Ishikawa (cell line): ENCODE results near the gene TMA7B.

Experiments used
- CEBPB ChIP-seq: IDR thresholded peaks from 2 replicates; pipeline ENCODE4 v1.6.1; 2012
- CREB1 ChIP-seq: IDR thresholded peaks from 2 replicates; pipeline ENCODE4 v1.6.1; 2012; ENCODE audit warnings: low read depth
- EGR1 ChIP-seq: IDR thresholded peaks from 2 replicates; pipeline ENCODE4 v1.6.1; 2012
- EP300 ChIP-seq: IDR thresholded peaks from 2 replicates; pipeline ENCODE4 v1.6.1; 2012; ENCODE audit warnings: borderline replicate concordance
- FOXM1 ChIP-seq: IDR thresholded peaks from 2 replicates; pipeline ENCODE4 v1.6.1; 2012; ENCODE audit warnings: low read depth, borderline replicate concordance
- MAX ChIP-seq: IDR thresholded peaks from 2 replicates; pipeline ENCODE4 v1.6.1; 2012
- NFIC ChIP-seq: IDR thresholded peaks from 2 replicates; pipeline ENCODE4 v1.6.1; 2012
- RAD21 ChIP-seq: IDR thresholded peaks from 2 replicates; pipeline ENCODE4 v1.6.1; 2012; ENCODE audit warnings: low read depth
- REST ChIP-seq: IDR thresholded peaks from 2 replicates; pipeline ENCODE4 v1.6.1; 2012; ENCODE audit warnings: low read depth, mild to moderate bottlenecking
- TAF1 ChIP-seq: IDR thresholded peaks from 2 replicates; pipeline ENCODE4 v1.6.1; 2012; ENCODE audit warnings: low read depth, mild to moderate bottlenecking
- TCF12 ChIP-seq: IDR thresholded peaks from 2 replicates; pipeline ENCODE4 v1.6.1; 2012; ENCODE audit warnings: low read depth
- TEAD4 ChIP-seq: IDR thresholded peaks from 2 replicates; pipeline ENCODE4 v1.6.1; 2012
- USF1 ChIP-seq: IDR thresholded peaks from 2 replicates; pipeline ENCODE4 v1.6.1; 2012
- YY1 ChIP-seq: IDR thresholded peaks from 2 replicates; pipeline ENCODE4 v1.6.1; 2012; ENCODE audit warnings: low read depth
- ZBTB7A ChIP-seq: IDR thresholded peaks from 2 replicates; pipeline ENCODE4 v1.6.1; 2012; ENCODE audit warnings: low read depth

The TMA7B gene

GRCh38 chr22:39997939-39998726 is 37.9 kb downstream of the TMA7B start:
- TF ChIP-seq REST (no peak), NFIC (peak; percentile 42; the same call in 1 of the 2 replicates), EP300 (no peak), YY1 (no peak), EGR1 (no peak), CEBPB (no peak)

GRCh38 chr22:39999144-39999757 is 39.1 kb downstream of the TMA7B start:
- TF ChIP-seq USF1 (no peak), NFIC (no peak)

- TF ChIP-seq MAX (no peak), NFIC (no peak), TAF1 (no peak), EP300 (no peak), FOXM1 (no peak), EGR1 (no peak), CREB1 (no peak), TEAD4 (no peak), YY1 (no peak), USF1 (no peak), REST (no peak), RAD21 (no peak), CEBPB (no peak), TCF12 (no peak), ZBTB7A (no peak)
Observed at GRCh38 chr22:40000171-40000570, 40.0 kb downstream of the TMA7B start.

- no peak for TF ChIP-seq TCF12
- TF ChIP-seq REST: no peak
- no peak for TF ChIP-seq TEAD4
- no peak for TF ChIP-seq RAD21
- TF ChIP-seq USF1: no peak
Observed at GRCh38 chr22:40001106-40001505, 40.9 kb downstream of the TMA7B start.
